Mucosa of descending colon (tissue), 3 donors: ENCODE data around the gene HMBS. TPM values are rescaled to one million over a fixed set of nuclear protein-coding genes. Genes with fewer than 3 reads are reported as not detected.

ENCODE experiments used
- ATAC-seq: fragments of 200-7000 bp; cut with Tn5 transposase; one replicate; pipeline ENCODE4 v1.9.1; 2020; ENCODE audit warnings: mild to moderate bottlenecking, moderate library complexity
- DNase-seq, 3 donors: peaks; one replicate each; pipeline ENCODE4 v3.0.0-alpha.2; 2020
- H3K36me3 ChIP-seq: fragments of 200-600 bp; one replicate; pipeline ENCODE4 v1.8.0; 2021; ENCODE audit warnings: low read depth, mild to moderate bottlenecking
- H3K4me1 ChIP-seq: fragments of 200-600 bp; one replicate; pipeline ENCODE4 v1.8.0; 2021; ENCODE audit warnings: low read depth, mild to moderate bottlenecking
- H3K4me3 ChIP-seq: fragments of 200-600 bp; one replicate; pipeline ENCODE4 v1.8.0; 2021; ENCODE audit warnings: mild to moderate bottlenecking
- H3K9me3 ChIP-seq: fragments of 200-600 bp; one replicate; pipeline ENCODE4 v1.8.0; 2021; ENCODE audit warnings: mild to moderate bottlenecking
- CTCF ChIP-seq: fragments of 200-600 bp; IDR thresholded peaks from one replicate; pipeline ENCODE4 v1.8.0; 2022; ENCODE audit warnings: antibody characterized with exemption, mild to moderate bottlenecking
- intact Hi-C, 2 donors: fragments of 100-400 bp; cut with DNase I in 1 of 2; cut with micrococcal nuclease in 1 of 2; formaldehyde crosslinking; loops; one replicate each; pipeline versions ENCODE4 v1.11.0 to v1.11.1; 2022; cut with DNase I, micrococcal nuclease
- total RNA-seq, 3 donors: library from RNA; stranded (reverse); fragmentation: NEBNext Ultra II Directional in 2 of 3; extraction: Animal tissue kit (Norgen Biotek cat#: 25700) in 2 of 3; gene quantifications; one replicate each; pipeline versions ENCODE4 v1.2.1 to v1.2.4, GENCODE V29; 2021 to 2023
- donor health status: DM: no; HTN: no; CAD: no; lungs with moderate emphysema.
- donor health status: DM: no; HTN: no; CAD: no.
- donor health status: DM: no; HTN: yes; CAD: no.

The HMBS gene
- total RNA-seq, 3 donors from 2014 or later: 17.2 to 27.8 (median 19.5) TPM

- intact Hi-C loops: no loop called here
- TF ChIP-seq CTCF: no peak
Observed at GRCh38 chr11:119061256-119061655, 23.4 kb upstream of the HMBS start.

GRCh38 chr11:119062779-119063178 is 21.9 kb upstream of the HMBS start:
- Histone ChIP-seq H3K4me3 (no peak overlapping the region), H3K9me3 (no peaks in the 10 kb centered on the region), H3K4me1 (peaks cover 14% of the 10 kb centered on the region), H3K36me3 (no peaks in the 10 kb centered on the region)
- intact Hi-C loops: no loop called here
- no peak for DNase-seq
- no peak for ATAC-seq
- no peak for TF ChIP-seq CTCF

More at GRCh38 chr11:119061256-119061655, 23.4 kb upstream of the HMBS start:
- Histone ChIP-seq H3K36me3 (no peaks in the 10 kb centered on the region), H3K4me1 (peaks cover 10% of the 10 kb centered on the region), H3K9me3 (no peaks in the 10 kb centered on the region), H3K4me3 (no peak overlapping the region)
- ATAC-seq (no peak), DNase-seq (no peak)

- peaks cover 13% of the 10 kb centered on the region for H3K4me1 ChIP-seq
- intact Hi-C loops: no loop called here
- ATAC-seq (no peak), DNase-seq (peak in 1 of 3 donors; percentile 30)
- no peak overlapping the region for H3K4me3 ChIP-seq
- no peaks in the 10 kb centered on the region for H3K9me3 ChIP-seq
- no peaks in the 10 kb centered on the region for H3K36me3 ChIP-seq
- TF ChIP-seq CTCF: no peak
Observed at GRCh38 chr11:119065369-119065768, 19.3 kb upstream of the HMBS start.

- Histone ChIP-seq H3K36me3 (peaks cover 11% of the 10 kb centered on the region), H3K4me3 (peak within 1 kb of the TSS; percentile 65), H3K9me3 (no peaks in the 10 kb centered on the region), H3K4me1 (peaks cover 13% of the 10 kb centered on the region)
- ATAC-seq (peak; percentile 99), DNase-seq (peak; percentile 97 to 99 (median 98))
- no peak for TF ChIP-seq CTCF
- intact Hi-C loops: no loop called here
Observed at GRCh38 chr11:119067371-119068222, 17.1 kb upstream of the HMBS start, which contains the start of gene VPS11. VPS11 (plus strand) TSS chr11:119067818; CDS start chr11:119067824, 6 bp downstream.

- no peak overlapping the region for H3K4me3 ChIP-seq
- TF ChIP-seq CTCF: no peak
- DNase-seq (no peak), ATAC-seq (no peak)
- peaks cover 27% of the 10 kb centered on the region for H3K36me3 ChIP-seq
- no peaks in the 10 kb centered on the region for H3K9me3 ChIP-seq
- intact Hi-C loops: no loop called here
- no peaks in the 10 kb centered on the region for H3K4me1 ChIP-seq
Observed at GRCh38 chr11:119077839-119078238, 6.8 kb upstream of the HMBS start.
